Measurements from ENCODE around the gene TMEM131L. TPM values are rescaled to one million over a fixed set of nuclear protein-coding genes. Genes with fewer than 3 reads are reported as not detected.

The TMEM131L gene
- total and polyA plus RNA-seq, 2 donors (not counting 3 experiments of a cell fraction or from before 2014, with no cell fraction given) = 7.7 to 21.2 TPM

DNA sequence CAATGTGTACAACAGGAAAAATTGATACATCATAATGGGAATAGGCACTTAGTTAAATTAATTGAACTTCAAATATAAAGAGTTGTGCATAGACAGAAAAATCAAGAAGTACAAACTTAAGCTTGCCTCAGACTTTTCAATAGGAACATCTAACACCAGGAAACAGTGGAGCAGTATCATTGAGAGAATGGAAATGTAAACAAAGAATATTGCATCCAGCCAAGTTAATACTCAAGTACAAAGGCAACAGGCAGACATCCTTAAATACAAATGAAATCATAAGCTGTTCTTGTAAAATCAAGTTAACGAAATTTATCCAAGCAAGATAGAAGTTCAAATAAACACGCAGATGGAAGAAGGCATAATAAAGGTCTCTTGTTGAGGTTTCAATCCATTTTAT lies 146.7 kb downstream of the TMEM131L start:
- no peak overlapping the region for H3K9ac ChIP-seq (replicated peaks; ENCODE audit: extremely low read depth, insufficient read depth, low read length)
- intact Hi-C loops (cut with micrococcal nuclease) (no loop called here), dilution Hi-C loops (cut with MboI; ENCODE audit: extremely low pct_ligation_motif_present, low sequenced_read_pairs) (no loop called here)
- H3K4me1 ChIP-seq (ENCODE audit: control insufficient read depth, extremely low read depth, insufficient read depth, low read length) = peaks cover 5% of the 10 kb centered on the region
- H3K27ac ChIP-seq (ENCODE audit: insufficient read depth, low read depth, low read length) = no peak overlapping the region
- no peaks in the 10 kb centered on the region for H3K79me2 ChIP-seq (ENCODE audit: control insufficient read depth, insufficient read depth, low read length)
- H3K36me3 ChIP-seq (ENCODE audit: control insufficient read depth in 2 of 2, extremely low read depth in 1 of 2, insufficient read depth in 2 of 2, low read length in 2 of 2) = no peaks in the 10 kb centered on the region
- BruUV-seq (replicated peaks) = no TSS peak
- FAIRE-seq (no peak), DNase-seq (ENCODE audit: low read depth, low spot score) (no peak)
- no peak overlapping the region for H3K4me3 ChIP-seq (replicated peaks in 1 of 3; ENCODE audit: insufficient read depth in 1 of 3, low read depth in 1 of 3, low read length in 3 of 3)
- ChIA-PET POLR2A (no interaction called here), CTCF (no interaction called here)
- no peaks in the 10 kb centered on the region for H3K9me3 ChIP-seq (replicated peaks; ENCODE audit: control insufficient read depth, insufficient read depth, low read length)
- H3K9me1 ChIP-seq (replicated peaks; ENCODE audit: control insufficient read depth, extremely low read depth, insufficient read depth, low read length) = no peaks in the 10 kb centered on the region
- no peaks in the 10 kb centered on the region for H4K20me1 ChIP-seq (replicated peaks; ENCODE audit: control insufficient read depth, extremely low read depth, insufficient read depth, low read length)
- TF ChIP-seq, protein P1, sequence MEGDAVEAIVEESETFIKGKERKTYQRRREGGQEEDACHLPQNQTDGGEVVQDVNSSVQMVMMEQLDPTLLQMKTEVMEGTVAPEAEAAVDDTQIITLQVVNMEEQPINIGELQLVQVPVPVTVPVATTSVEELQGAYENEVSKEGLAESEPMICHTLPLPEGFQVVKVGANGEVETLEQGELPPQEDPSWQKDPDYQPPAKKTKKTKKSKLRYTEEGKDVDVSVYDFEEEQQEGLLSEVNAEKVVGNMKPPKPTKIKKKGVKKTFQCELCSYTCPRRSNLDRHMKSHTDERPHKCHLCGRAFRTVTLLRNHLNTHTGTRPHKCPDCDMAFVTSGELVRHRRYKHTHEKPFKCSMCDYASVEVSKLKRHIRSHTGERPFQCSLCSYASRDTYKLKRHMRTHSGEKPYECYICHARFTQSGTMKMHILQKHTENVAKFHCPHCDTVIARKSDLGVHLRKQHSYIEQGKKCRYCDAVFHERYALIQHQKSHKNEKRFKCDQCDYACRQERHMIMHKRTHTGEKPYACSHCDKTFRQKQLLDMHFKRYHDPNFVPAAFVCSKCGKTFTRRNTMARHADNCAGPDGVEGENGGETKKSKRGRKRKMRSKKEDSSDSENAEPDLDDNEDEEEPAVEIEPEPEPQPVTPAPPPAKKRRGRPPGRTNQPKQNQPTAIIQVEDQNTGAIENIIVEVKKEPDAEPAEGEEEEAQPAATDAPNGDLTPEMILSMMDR (IDR thresholded peaks at IDR 0.05; ENCODE audit: extremely low read depth in 1 of 2, insufficient read depth in 1 of 2, low read depth in 1 of 2, low read length in 2 of 2) = no peak
- TF ChIP-seq GATA2 (IDR thresholded peaks at IDR 0.05; ENCODE audit: insufficient read depth, insufficient read length, low read depth, low read length) = no peak
- no peak for TF ChIP-seq MAX (IDR thresholded peaks at IDR 0.05; ENCODE audit: insufficient read depth, insufficient read length)
- no peak for TF ChIP-seq EZH2 (IDR thresholded peaks at IDR 0.05; ENCODE audit: borderline replicate concordance, low read depth, low read length, severe bottlenecking)
- H3K4me2 ChIP-seq (ENCODE audit: insufficient read depth, low read length) = no peak overlapping the region
- no peaks in the 10 kb centered on the region for H3K27me3 ChIP-seq (ENCODE audit: control insufficient read depth in 2 of 2, insufficient read depth in 2 of 2, low read length in 2 of 2)
- no peak overlapping the region for H2AFZ ChIP-seq (ENCODE audit: low read depth, low read length)

GRCh38 chr4:153616006-153616555 lies 149.9 kb downstream of the TMEM131L start:
- H3K4me1 ChIP-seq (ENCODE audit: control insufficient read depth, extremely low read depth, insufficient read depth, low read length) = peaks cover 5% of the 10 kb centered on the region
- H3K27me3 ChIP-seq (ENCODE audit: control insufficient read depth in 2 of 2, insufficient read depth in 2 of 2, low read length in 2 of 2) = no peaks in the 10 kb centered on the region
- CTCF ChIA-PET = interaction anchor here (0.8 to 1.1 kb wide), 2 partner anchors 28 to 42 kb away, joined by 3 read pairs; no protein-coding TSS in a partner anchor
- H3K9me1 ChIP-seq (replicated peaks; ENCODE audit: control insufficient read depth, extremely low read depth, insufficient read depth, low read length) = no peaks in the 10 kb centered on the region
- FAIRE-seq = peak; percentile 67
- H3K4me2 ChIP-seq (ENCODE audit: insufficient read depth, low read length) = no peak overlapping the region
- intact Hi-C loops (cut with micrococcal nuclease) (no loop called here), dilution Hi-C loops (cut with MboI; ENCODE audit: extremely low pct_ligation_motif_present, low sequenced_read_pairs) (no loop called here)
- peaks cover 0 to under 1% of the 10 kb centered on the region in 2 experiments for H3K36me3 ChIP-seq (ENCODE audit: control insufficient read depth in 2 of 2, extremely low read depth in 1 of 2, insufficient read depth in 2 of 2, low read length in 2 of 2)
- no peak for TF ChIP-seq GATA2 (IDR thresholded peaks at IDR 0.05; ENCODE audit: insufficient read depth, insufficient read length, low read depth, low read length)
- no peak for TF ChIP-seq POLR2AphosphoS5 (IDR thresholded peaks at IDR 0.05; ENCODE audit: insufficient read depth, low read depth, low read length)
- TF ChIP-seq, protein P1 (IDR thresholded peaks at IDR 0.05; ENCODE audit: extremely low read depth in 1 of 2, insufficient read depth in 1 of 2, low read depth in 1 of 2, low read length in 2 of 2) = no peak
- TF ChIP-seq JUN (IDR thresholded peaks at IDR 0.05; ENCODE audit: borderline replicate concordance, insufficient read depth, insufficient read length, low read depth) = peak; percentile 40
- no peak for TF ChIP-seq MAX (IDR thresholded peaks at IDR 0.05; ENCODE audit: insufficient read depth, insufficient read length)
- POLR2A ChIA-PET = no interaction called here
- no peak overlapping the region for H2AFZ ChIP-seq (ENCODE audit: low read depth, low read length)
- no peaks in the 10 kb centered on the region for H4K20me1 ChIP-seq (replicated peaks; ENCODE audit: control insufficient read depth, extremely low read depth, insufficient read depth, low read length)
- peak; percentile 40 for DNase-seq (ENCODE audit: low read depth, low spot score)
- no peaks in the 10 kb centered on the region for H3K9me3 ChIP-seq (replicated peaks; ENCODE audit: control insufficient read depth, insufficient read depth, low read length)
- BruUV-seq (replicated peaks) = no TSS peak
- no peak overlapping the region for H3K4me3 ChIP-seq (replicated peaks in 1 of 3; ENCODE audit: insufficient read depth in 1 of 3, low read depth in 1 of 3, low read length in 3 of 3)
- no peak overlapping the region for H3K9ac ChIP-seq (replicated peaks; ENCODE audit: extremely low read depth, insufficient read depth, low read length)
- no peak overlapping the region for H3K27ac ChIP-seq (ENCODE audit: insufficient read depth, low read depth, low read length)
- H3K79me2 ChIP-seq (ENCODE audit: control insufficient read depth, insufficient read depth, low read length) = no peaks in the 10 kb centered on the region

Data from endothelial cell of umbilical vein (primary cell).